Activated CD4-positive, alpha-beta T cell treated with anti-CD3 and anti-CD28 coated beads for 24 hours (primary cell): ENCODE measurements around the gene PLIN4.

Experiments
- DNase-seq, 2 donors: peaks; one replicate each; pipeline ENCODE4 v3.0.0-alpha.2; 2020; ENCODE audit warnings: low read depth in 2 of 2

PLIN4 gene

GRCh38 chr19:4506449-4507149, 11.7 kb downstream of the PLIN4 start:
- no peak for DNase-seq

- DNase-seq, result no peak
These were observed 12.5 kb downstream of the PLIN4 start for GRCh38 chr19:4505570-4506448.

GRCh38 chr19:4504891-4505569, 13.3 kb downstream of the PLIN4 start:
- DNase-seq, result no peak

GRCh38 chr19:4504297-4504701, 14.0 kb downstream of the PLIN4 start:
- no peak for DNase-seq

GRCh38 chr19:4503825-4504170, 14.5 kb downstream of the PLIN4 start:
- DNase-seq, result no peak

- no peak for DNase-seq
These were observed 15.0 kb downstream of the PLIN4 start for GRCh38 chr19:4503132-4503824.

- no peak for DNase-seq
These were observed 15.8 kb downstream of the PLIN4 start for GRCh38 chr19:4502282-4503131.

GRCh38 chr19:4501691-4502090, 16.6 kb downstream of the PLIN4 start:
- DNase-seq, result no peak

- no peak for DNase-seq
These were observed 17.3 kb downstream of the PLIN4 start for GRCh38 chr19:4500841-4501591.

GRCh38 chr19:4499855-4500254, 18.4 kb downstream of the PLIN4 start:
- no peak for DNase-seq

GRCh38 chr19:4499318-4499717, 19.0 kb downstream of the PLIN4 start:
- no peak for DNase-seq

- no peak for DNase-seq
These were observed 19.6 kb downstream of the PLIN4 start for GRCh38 chr19:4498694-4499093.

GRCh38 chr19:4497770-4498389, 20.4 kb downstream of the PLIN4 start:
- DNase-seq, result no peak

GRCh38 chr19:4496304-4496703, 22.0 kb downstream of the PLIN4 start:
- no peak for DNase-seq

- DNase-seq, result no peak
These were observed 22.8 kb downstream of the PLIN4 start for GRCh38 chr19:4495471-4495870.

- DNase-seq, result no peak
These were observed 23.6 kb downstream of the PLIN4 start for GRCh38 chr19:4494691-4495064.

- no peak for DNase-seq
These were observed 24.2 kb downstream of the PLIN4 start for GRCh38 chr19:4493929-4494690.

GRCh38 chr19:4493104-4493928, 25.0 kb downstream of the PLIN4 start:
- no peak for DNase-seq
